Measurements from ENCODE around the gene CNBD2. TPM values are rescaled to one million over a fixed set of nuclear protein-coding genes. Genes with fewer than 3 reads are reported as not detected.
"Not testable (repeated sequence)": the region's sequence is repeated elsewhere in the genome, so short reads cannot be mapped to it uniquely, and the experiment has no call there.

Gene CNBD2
- total RNA-seq, 1 experiment from 2014 or later: 3.4 TPM

DNA sequence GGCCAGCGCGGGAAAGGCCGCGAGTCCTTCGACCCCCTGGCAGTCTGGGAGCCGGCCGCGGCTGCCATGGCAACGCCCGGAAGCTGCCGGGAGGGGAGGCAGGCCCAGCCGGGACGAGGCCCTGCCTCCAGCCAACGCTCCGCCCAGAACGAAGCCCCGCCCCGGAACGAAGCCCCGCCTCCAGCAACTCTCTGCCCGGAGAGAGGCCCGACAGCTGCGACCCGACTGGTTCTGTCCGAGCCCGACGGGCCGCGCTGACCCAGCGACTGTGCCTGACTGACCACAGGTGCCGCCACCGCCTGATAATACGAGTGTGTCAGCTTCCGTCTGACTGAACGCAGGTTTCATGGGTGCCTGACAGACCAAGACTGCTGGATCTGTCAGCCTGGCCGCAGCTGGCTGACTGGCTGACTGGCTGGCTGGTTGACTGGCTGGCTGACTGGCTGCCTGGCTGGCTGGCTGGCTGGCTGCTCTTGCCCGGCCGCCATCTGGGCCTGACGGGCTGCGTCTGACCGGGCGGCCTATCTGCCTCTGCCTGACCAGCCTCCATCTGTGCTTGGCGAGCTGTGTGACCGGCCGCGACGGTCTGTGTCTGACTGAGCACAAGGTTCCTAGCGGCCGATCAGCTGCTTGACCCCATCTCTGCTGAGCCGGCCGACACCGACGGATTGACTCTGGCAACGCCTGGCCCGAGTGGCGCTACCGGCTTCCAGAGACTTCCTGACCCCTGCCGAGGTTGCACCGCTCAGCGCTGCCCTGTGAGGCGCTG is 96.5 kb downstream of the CNBD2 start:
- BruUV-seq (replicated peaks): TSS peak; percentile 52

DNA sequence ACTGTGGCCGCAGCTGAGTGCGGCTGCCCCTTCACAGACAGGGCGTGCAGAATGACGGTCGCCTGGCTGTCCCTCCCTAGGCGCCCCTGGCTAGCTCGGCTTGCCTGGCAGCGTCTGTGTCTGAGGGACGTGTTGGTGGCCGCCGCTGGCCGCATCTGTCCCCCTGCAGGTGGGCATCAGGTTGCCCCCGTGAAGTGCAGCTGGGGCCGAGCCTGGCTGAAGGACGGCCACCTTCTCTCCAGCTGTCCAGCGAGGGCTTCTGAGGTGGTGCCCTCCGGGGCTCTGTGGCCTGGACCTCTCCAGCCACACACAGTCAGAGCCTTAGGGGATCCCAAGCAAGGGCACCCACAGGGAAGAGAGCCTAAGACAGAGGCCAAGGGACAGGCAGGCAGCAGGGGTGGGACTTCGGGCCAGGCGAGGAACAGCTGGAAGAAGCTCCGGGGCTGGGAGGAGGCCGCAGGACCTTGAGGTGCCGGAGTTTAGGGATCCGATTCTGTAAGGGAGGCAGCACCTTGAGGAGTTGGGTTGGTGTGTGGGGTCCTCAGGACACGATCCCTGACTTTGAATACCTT is 97.1 kb downstream of the CNBD2 start:
- Mint-ChIP-seq H3K36me3 (ENCODE audit: insufficient read depth, unreplicated experiment) (no peaks in the 10 kb centered on the region), H3K9me3 (ENCODE audit: unreplicated experiment) (peaks cover 7% of the 10 kb centered on the region), H3K27ac (ENCODE audit: low read depth, unreplicated experiment) (peak overlapping the region; percentile 27), H3K27me3 (ENCODE audit: insufficient read depth, unreplicated experiment) (no peaks in the 10 kb centered on the region), H3K4me3 (ENCODE audit: unreplicated experiment) (peak overlapping the region; percentile 72), H3K4me1 (ENCODE audit: insufficient read depth, unreplicated experiment) (peaks cover 4% of the 10 kb centered on the region)
- intact Hi-C loops (cut with micrococcal nuclease): no loop called here
- CTCF ChIA-PET: interaction anchor here (0.9 to 1.6 kb wide), 6 partner anchors 9 to 74 kb away, joined by 3 to 5 read pairs (median 4); no protein-coding TSS in a partner anchor
- no TSS peak for BruUV-seq (replicated peaks)
- POLR2A ChIA-PET: interaction anchor here (0.7 to 2.8 kb wide), 7 partner anchors 9 to 77 kb away, joined by 3 to 50 read pairs (median 8); no protein-coding TSS in a partner anchor
- no peak for DNase-seq (ENCODE audit: unreplicated experiment)
- TF ChIP-seq, protein P1, sequence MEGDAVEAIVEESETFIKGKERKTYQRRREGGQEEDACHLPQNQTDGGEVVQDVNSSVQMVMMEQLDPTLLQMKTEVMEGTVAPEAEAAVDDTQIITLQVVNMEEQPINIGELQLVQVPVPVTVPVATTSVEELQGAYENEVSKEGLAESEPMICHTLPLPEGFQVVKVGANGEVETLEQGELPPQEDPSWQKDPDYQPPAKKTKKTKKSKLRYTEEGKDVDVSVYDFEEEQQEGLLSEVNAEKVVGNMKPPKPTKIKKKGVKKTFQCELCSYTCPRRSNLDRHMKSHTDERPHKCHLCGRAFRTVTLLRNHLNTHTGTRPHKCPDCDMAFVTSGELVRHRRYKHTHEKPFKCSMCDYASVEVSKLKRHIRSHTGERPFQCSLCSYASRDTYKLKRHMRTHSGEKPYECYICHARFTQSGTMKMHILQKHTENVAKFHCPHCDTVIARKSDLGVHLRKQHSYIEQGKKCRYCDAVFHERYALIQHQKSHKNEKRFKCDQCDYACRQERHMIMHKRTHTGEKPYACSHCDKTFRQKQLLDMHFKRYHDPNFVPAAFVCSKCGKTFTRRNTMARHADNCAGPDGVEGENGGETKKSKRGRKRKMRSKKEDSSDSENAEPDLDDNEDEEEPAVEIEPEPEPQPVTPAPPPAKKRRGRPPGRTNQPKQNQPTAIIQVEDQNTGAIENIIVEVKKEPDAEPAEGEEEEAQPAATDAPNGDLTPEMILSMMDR (IDR thresholded peaks at IDR 0.05; ENCODE audit: unreplicated experiment): no peak

More for the DNA sequence above, 96.5 kb downstream of the CNBD2 start:
- Mint-ChIP-seq H3K4me1 (ENCODE audit: insufficient read depth, unreplicated experiment) (peaks cover 6% of the 10 kb centered on the region), H3K36me3 (ENCODE audit: insufficient read depth, unreplicated experiment) (no peaks in the 10 kb centered on the region), H3K4me3 (ENCODE audit: unreplicated experiment) (peak overlapping the region; percentile 72), H3K9me3 (ENCODE audit: unreplicated experiment) (peaks cover 7% of the 10 kb centered on the region), H3K27me3 (ENCODE audit: insufficient read depth, unreplicated experiment) (no peaks in the 10 kb centered on the region), H3K27ac (ENCODE audit: low read depth, unreplicated experiment) (peak overlapping the region; percentile 27)
- TF ChIP-seq, protein P1 (IDR thresholded peaks at IDR 0.05; ENCODE audit: unreplicated experiment): no peak
- CTCF ChIA-PET: interaction anchor here (0.5 to 1.6 kb wide), 8 partner anchors 9 to 74 kb away, joined by 3 to 5 read pairs (median 4); no protein-coding TSS in a partner anchor
- DNase-seq (ENCODE audit: unreplicated experiment): peak; percentile 80
- POLR2A ChIA-PET: interaction anchor here (0.5 to 2.8 kb wide), 16 partner anchors 10 to 436 kb away, joined by 3 to 50 read pairs (median 5); partner anchors contain the start of gene SCAND1
- intact Hi-C loops (cut with micrococcal nuclease): no loop called here

DNA sequence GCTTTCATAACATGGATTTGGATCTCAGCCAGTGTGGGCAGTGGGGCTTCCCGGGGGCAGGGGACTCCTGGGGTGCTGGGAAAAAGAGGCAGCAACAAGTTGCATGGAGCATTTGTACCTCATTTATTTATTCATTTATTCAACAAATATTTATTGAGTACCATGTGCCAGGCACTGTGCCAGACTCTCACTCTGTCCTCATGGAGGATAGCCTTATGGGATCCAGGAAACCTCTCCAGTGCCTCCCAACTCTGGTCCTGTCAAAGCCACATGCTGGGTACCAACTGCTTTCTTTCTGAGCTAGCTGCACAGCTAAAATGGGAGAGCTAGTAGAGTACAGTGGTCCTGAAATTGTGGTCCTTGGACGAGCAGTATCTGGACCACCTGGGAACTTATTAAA is 98.4 kb downstream of the CNBD2 start:
- ChIA-PET CTCF (interaction anchor here (1.1 to 1.9 kb wide), 4 partner anchors 14 to 72 kb away, joined by 3 to 6 read pairs (median 4); no protein-coding TSS in a partner anchor), POLR2A (interaction anchor here (0.5 to 1.4 kb wide), 5 partner anchors 10 to 52 kb away, joined by 3 to 4 read pairs (median 3); no protein-coding TSS in a partner anchor)
- no peaks in the 10 kb centered on the region for H3K4me1 Mint-ChIP-seq (ENCODE audit: insufficient read depth, unreplicated experiment)
- no peak overlapping the region for H3K27ac Mint-ChIP-seq (ENCODE audit: low read depth, unreplicated experiment)
- TF ChIP-seq, protein P1 (IDR thresholded peaks at IDR 0.05; ENCODE audit: unreplicated experiment): no peak
- H3K4me3 Mint-ChIP-seq (ENCODE audit: unreplicated experiment): no peak overlapping the region
- peaks cover 8% of the 10 kb centered on the region for H3K9me3 Mint-ChIP-seq (ENCODE audit: unreplicated experiment)
- no TSS peak for BruUV-seq (replicated peaks)
- no peaks in the 10 kb centered on the region for H3K27me3 Mint-ChIP-seq (ENCODE audit: insufficient read depth, unreplicated experiment)
- no peaks in the 10 kb centered on the region for H3K36me3 Mint-ChIP-seq (ENCODE audit: insufficient read depth, unreplicated experiment)
- intact Hi-C loops (cut with micrococcal nuclease): no loop called here
- no peak for DNase-seq (ENCODE audit: unreplicated experiment)

DNA sequence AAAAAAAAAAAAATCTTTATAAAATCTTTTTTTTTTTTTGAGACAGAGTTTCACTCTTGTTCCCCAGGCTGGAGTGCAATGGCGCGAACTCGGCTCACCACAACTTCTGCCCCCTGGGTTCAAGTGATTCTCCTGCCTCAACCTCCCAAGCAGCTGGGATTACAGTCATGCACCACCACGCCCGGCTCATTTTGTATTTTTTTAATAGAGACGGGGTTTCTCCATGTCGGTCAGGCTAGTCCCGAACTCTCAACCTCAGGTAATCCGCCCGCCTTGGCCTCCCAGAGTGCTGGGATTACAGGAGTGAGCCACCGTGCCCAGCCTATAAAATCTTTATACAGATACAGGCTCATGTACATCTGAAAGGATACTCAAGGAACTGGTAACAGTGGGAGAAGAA is 100.1 kb downstream of the CNBD2 start:
- intact Hi-C loops (cut with micrococcal nuclease); H3K4me3 Mint-ChIP-seq (ENCODE audit: unreplicated experiment); DNase-seq (ENCODE audit: unreplicated experiment); H3K36me3 Mint-ChIP-seq (ENCODE audit: insufficient read depth, unreplicated experiment); H3K9me3 Mint-ChIP-seq (ENCODE audit: unreplicated experiment); H3K27me3 Mint-ChIP-seq (ENCODE audit: insufficient read depth, unreplicated experiment); H3K4me1 Mint-ChIP-seq (ENCODE audit: insufficient read depth, unreplicated experiment); H3K27ac Mint-ChIP-seq (ENCODE audit: low read depth, unreplicated experiment); POLR2A ChIA-PET; BruUV-seq (replicated peaks): not testable (repeated sequence)
- CTCF ChIA-PET: interaction anchor here (1.9 kb wide), 1 partner anchor 12 kb away, joined by 6 read pairs; no protein-coding TSS in a partner anchor

Data from MCF 10A (cell line).